IMR-90 (cell line): ENCODE data around the gene SPOCK3. TPM values are rescaled to one million over a fixed set of nuclear protein-coding genes. Genes with fewer than 3 reads are reported as not detected.

ENCODE experiments used
- ATAC-seq: fragments of 200-7000 bp; cut with Tn5 transposase; 2 replicates; pipeline ENCODE4 v1.9.1; 2020; ENCODE audit warnings: low read depth, mild to moderate bottlenecking, moderate library complexity
- BruUV-seq: library from RNA; stranded (reverse); fragments of 400-500 nt; replicated peaks from 2 replicates; lab custom pipeline; 2021; lab: Mats Ljungman, UMichigan
- CTCF ChIA-PET: fragments of 300-600 bp; formaldehyde crosslinking; extraction: SDS; loops from one replicate; lab custom pipeline; 2021; ENCODE audit warnings: antibody characterized with exemption; lab: Yijun Ruan, JAX
- POLR2A ChIA-PET: fragments of 300-600 bp; sonication (Branson Sonifier 250); formaldehyde crosslinking; loops from one replicate; lab custom pipeline; 2022; ENCODE audit warnings: antibody characterized with exemption; ENCODE audit not compliant: unreplicated experiment; lab: Charles Lee
- DNase-seq: peaks from one replicate; pipeline ENCODE4 v3.0.0; 2013
- H2AFZ ChIP-seq: replicated peaks from 2 replicates; pipeline ENCODE3; 2013; ENCODE audit warnings: low read length, mild to moderate bottlenecking; ENCODE audit not compliant: poor library complexity
- H2AK5ac ChIP-seq: 2 replicates; pipeline ENCODE4 v1.6.1; 2013; ENCODE audit warnings: low read depth, low read length, inconsistent platforms
- H2AK9ac ChIP-seq: replicated peaks from 2 replicates; pipeline ENCODE3; 2013; ENCODE audit warnings: mild to moderate bottlenecking, low read depth, low read length, moderate library complexity; ENCODE audit not compliant: poor library complexity
- H2BK120ac ChIP-seq: 2 replicates; pipeline ENCODE4 v1.6.1; 2013; ENCODE audit warnings: low read depth, low read length, inconsistent platforms
- H2BK15ac ChIP-seq: 3 replicates; pipeline ENCODE4 v1.6.1; 2013; ENCODE audit warnings: low read depth, low read length, inconsistent platforms
- H2BK20ac ChIP-seq: 2 replicates; pipeline ENCODE4 v1.6.1; 2013; ENCODE audit warnings: low read depth, mild to moderate bottlenecking, inconsistent platforms, low read length, moderate library complexity
- H2BK5ac ChIP-seq: 2 replicates; pipeline ENCODE4 v1.6.1; 2013; ENCODE audit warnings: mild to moderate bottlenecking, low read depth, low read length, inconsistent platforms; ENCODE audit not compliant: poor library complexity, severe bottlenecking
- H3K14ac ChIP-seq: replicated peaks from 2 replicates; pipeline ENCODE4 v1.6.1; 2013; ENCODE audit warnings: low read depth, low read length, inconsistent platforms
- H3K18ac ChIP-seq: 2 replicates; pipeline ENCODE4 v1.6.1; 2013; ENCODE audit warnings: low read depth, low read length, control low read depth
- H3K23ac ChIP-seq: 2 replicates; pipeline ENCODE4 v1.6.1; 2013; ENCODE audit warnings: low read depth, low read length, inconsistent platforms
- H3K27ac ChIP-seq: 2 replicates; pipeline ENCODE4 v1.5.1; 2013; ENCODE audit warnings: mild to moderate bottlenecking, control low read depth, low read length; ENCODE audit not compliant: insufficient read depth
- H3K27me3 ChIP-seq: 2 replicates; pipeline ENCODE4 v1.6.1; 2013; ENCODE audit warnings: low read length; ENCODE audit not compliant: control insufficient read depth, insufficient read depth
- H3K36me3 ChIP-seq: 2 replicates; pipeline ENCODE4 v1.6.1; 2013; ENCODE audit warnings: low read length, mixed read lengths; ENCODE audit not compliant: control insufficient read depth, insufficient read depth
- H3K4ac ChIP-seq: 2 replicates; pipeline ENCODE4 v1.6.1; 2013; ENCODE audit warnings: low read depth, low read length, inconsistent platforms
- H3K4me1 ChIP-seq: 2 replicates; pipeline ENCODE4 v1.6.1; 2013; ENCODE audit warnings: low read length, mixed read lengths; ENCODE audit not compliant: control insufficient read depth, insufficient read depth
- H3K4me2 ChIP-seq: 2 replicates; pipeline ENCODE4 v1.6.1; 2013; ENCODE audit warnings: low read depth, mild to moderate bottlenecking, control low read depth, low read length, moderate library complexity
- H3K4me3 ChIP-seq: 2 replicates; pipeline ENCODE4 v1.5.1; 2013; ENCODE audit warnings: low read depth, mild to moderate bottlenecking, control low read depth, low read length, moderate library complexity; ENCODE audit not compliant: insufficient read depth
- H3K56ac ChIP-seq: 2 replicates; pipeline ENCODE4 v1.6.1; 2013; ENCODE audit warnings: low read length, inconsistent platforms; ENCODE audit not compliant: insufficient read depth; ENCODE audit errors: extremely low read depth
- H3K79me1 ChIP-seq, 2 experiments: 2 replicates each; pipeline ENCODE4 v1.6.1; 2013; ENCODE audit warnings: low read length in 2 of 2, inconsistent platforms in 1 of 2, low read depth in 1 of 2
- H3K9ac ChIP-seq: 2 replicates; pipeline ENCODE4 v1.6.1; 2013; ENCODE audit warnings: low read depth, low read length, control low read depth
- H3K9me1 ChIP-seq: 2 replicates; pipeline ENCODE4 v1.6.1; 2013; ENCODE audit warnings: low read length, inconsistent platforms; ENCODE audit not compliant: insufficient read depth
- H3K9me3 ChIP-seq: 2 replicates; pipeline ENCODE4 v1.6.1; 2013; ENCODE audit warnings: low read length; ENCODE audit not compliant: control insufficient read depth, insufficient read depth
- H4K20me1 ChIP-seq: 2 replicates; pipeline ENCODE4 v1.6.1; 2013; ENCODE audit warnings: low read length, inconsistent platforms; ENCODE audit not compliant: insufficient read depth
- H4K5ac ChIP-seq: 2 replicates; pipeline ENCODE4 v1.6.1; 2013; ENCODE audit warnings: mild to moderate bottlenecking, low read depth, low read length, control low read depth
- H4K8ac ChIP-seq, 2 experiments: 2 replicates each; pipeline ENCODE4 v1.6.1; 2013; ENCODE audit warnings: low read depth in 2 of 2, low read length in 2 of 2, control low read depth in 1 of 2, inconsistent platforms in 1 of 2
- H4K91ac ChIP-seq: 2 replicates; pipeline ENCODE4 v1.6.1; 2013; ENCODE audit warnings: low read depth, low read length, inconsistent platforms; ENCODE audit not compliant: insufficient read depth
- CEBPB ChIP-seq: IDR thresholded peaks from 2 replicates; pipeline ENCODE4 v1.6.1; 2012; ENCODE audit warnings: low read depth, low read length, improper control_type of control experiment
- CHD1 ChIP-seq: IDR thresholded peaks from 2 replicates; pipeline ENCODE4 v1.6.1; 2012; ENCODE audit warnings: low read depth, low read length, improper control_type of control experiment
- FOS ChIP-seq: fragments of 150-350 bp; IDR thresholded peaks from 2 replicates; pipeline ENCODE4 v1.6.1; 2016; ENCODE audit warnings: low read depth, low read length
- MAFK ChIP-seq: IDR thresholded peaks from 2 replicates; pipeline ENCODE4 v1.6.1; 2012; ENCODE audit warnings: low read depth, low read length, improper control_type of control experiment
- MAZ ChIP-seq: IDR thresholded peaks from 2 replicates; pipeline ENCODE4 v1.6.1; 2012; ENCODE audit warnings: low read depth, mild to moderate bottlenecking, low read length, improper control_type of control experiment, moderate library complexity, borderline replicate concordance
- MXI1 ChIP-seq: IDR thresholded peaks from 2 replicates; pipeline ENCODE4 v1.6.1; 2012; ENCODE audit warnings: low read depth, mild to moderate bottlenecking, low read length, moderate library complexity, borderline replicate concordance
- NFE2L2 ChIP-seq: fragments of 150-350 bp; IDR thresholded peaks from 2 replicates; pipeline ENCODE4 v1.6.1; 2016; ENCODE audit warnings: low read depth, mild to moderate bottlenecking, low read length
- POLR2A ChIP-seq: IDR thresholded peaks from 2 replicates; pipeline ENCODE4 v1.6.1; 2012; ENCODE audit warnings: mild to moderate bottlenecking, low read depth, low read length
- RAD21 ChIP-seq: IDR thresholded peaks from 2 replicates; pipeline ENCODE4 v1.6.1; 2012; ENCODE audit warnings: low read length, improper control_type of control experiment
- RCOR1 ChIP-seq: IDR thresholded peaks from 2 replicates; pipeline ENCODE4 v1.6.1; 2012; ENCODE audit warnings: mild to moderate bottlenecking, low read length, improper control_type of control experiment; ENCODE audit not compliant: insufficient replicate concordance
- RFX5 ChIP-seq: IDR thresholded peaks from 2 replicates; pipeline ENCODE4 v1.8.0; 2012; ENCODE audit warnings: low read depth, mild to moderate bottlenecking, low read length, moderate library complexity
- SMC3 ChIP-seq: fragments of 150-350 bp; IDR thresholded peaks from 2 replicates; pipeline ENCODE4 v1.6.1; 2016; ENCODE audit warnings: low read depth, mild to moderate bottlenecking, antibody characterized with exemption, low read length, moderate library complexity
- WGBS, 2 experiments: methylation state at CpG; one replicate each; pipeline versions ENCODE4 v1.1.5 to v1.1.7; 2013; ENCODE audit warnings: missing lambda C conversion rate in 2 of 2; ENCODE audit not compliant: insufficient read length in 1 of 2; ENCODE audit errors: extremely low coverage in 2 of 2; 5-methylcytosine and 5-hydroxymethylcytosine counted together
- dilution Hi-C: fragments of 300-500 bp; cut with HindIII; formaldehyde crosslinking; loops from one replicate; pipeline ENCODE4 v1.14.3; 2018; ENCODE audit warnings: low sequenced_read_pairs; ENCODE audit not compliant: unreplicated experiment
- in situ Hi-C: fragments of 300-500 bp; cut with MboI; formaldehyde crosslinking; loops from 3 replicates; pipeline ENCODE4 v1.14.3; 2019; ENCODE audit warnings: low sequenced_read_pairs, inconsistent platforms, mixed read lengths
- intact Hi-C: fragments of 100-400 bp; cut with micrococcal nuclease; formaldehyde crosslinking; loops from 2 replicates; pipeline ENCODE4 v1.10.0; 2022
- polyA plus RNA-seq, 3 experiments: library from polyadenylated mRNA; depleted of rRNA; stranded (reverse); fragments of >200 nt; gene quantifications; 2 replicates each; pipeline ENCODE4 v1.2.3, GENCODE V29; 2012; ENCODE audit warnings: low replicate concordance in 1 of 3
- total RNA-seq: library from RNA; depleted of rRNA; stranded (reverse); fragments of >200 nt; gene quantifications from 2 replicates; pipeline ENCODE4 v1.2.3, GENCODE V29; 2012
- TF ChIP-seq, protein P1 (sequence below): fragments of 150-350 bp; IDR thresholded peaks from 2 replicates; pipeline ENCODE4 v1.6.1; 2016; ENCODE audit warnings: low read depth, mild to moderate bottlenecking, low read length, moderate library complexity, borderline replicate concordance
- TF ChIP-seq, protein P2 (sequence below): conservative IDR thresholded peaks from 2 replicates; pipeline ENCODE4 v1.5.1; 2012; ENCODE audit warnings: mild to moderate bottlenecking, low read depth, low read length, improper control_type of control experiment

SPOCK3 gene
- total and polyA plus RNA-seq, 2 of the 4 experiments (the other 2 are of a cell fraction), result not detected

DNA sequence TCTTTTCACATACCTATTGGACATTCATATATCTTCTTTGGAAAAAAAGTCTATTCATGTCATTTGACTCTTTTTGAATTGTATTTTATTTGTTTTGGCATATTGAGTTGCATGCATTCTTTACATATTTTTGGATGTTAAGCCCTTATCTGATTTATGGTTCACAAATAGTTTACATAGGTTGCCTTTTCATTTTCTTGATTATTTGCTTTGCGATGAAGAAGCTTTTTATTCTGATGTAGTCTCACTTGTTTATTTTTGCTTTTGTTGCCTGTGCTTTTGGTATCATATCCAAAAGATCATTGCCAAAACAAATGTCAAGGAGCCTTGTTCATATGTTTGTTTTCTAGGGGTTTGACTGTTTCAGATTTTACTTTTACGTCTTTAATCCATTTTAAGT is 43.9 kb downstream of the SPOCK3 start:
- no peak overlapping the region for H3K14ac ChIP-seq
- H3K4me1 ChIP-seq, result no peaks in the 10 kb centered on the region
- no peak overlapping the region for H3K4ac ChIP-seq
- intact Hi-C loops (no loop called here), in situ Hi-C loops (no loop called here), dilution Hi-C loops (no loop called here)
- H2BK5ac ChIP-seq, result no peak overlapping the region
- H3K9me1 ChIP-seq, result no peaks in the 10 kb centered on the region
- H3K56ac ChIP-seq, result no peak overlapping the region
- H2AK9ac ChIP-seq, result no peak overlapping the region
- no peak overlapping the region for H2AK5ac ChIP-seq
- no peak for DNase-seq
- no peaks in the 10 kb centered on the region for H3K36me3 ChIP-seq
- no TSS peak for BruUV-seq
- H3K79me1 ChIP-seq, result no peaks in the 10 kb centered on the region
- H4K91ac ChIP-seq, result no peak overlapping the region
- no peak overlapping the region for H4K5ac ChIP-seq
- no peak overlapping the region for H4K8ac ChIP-seq
- no peak for TF ChIP-seq MAZ
- no peak for TF ChIP-seq MXI1
- no peak for TF ChIP-seq FOS
- no peak for TF ChIP-seq RFX5
- no peak for TF ChIP-seq RAD21
- no peak for TF ChIP-seq CEBPB
- no peak for TF ChIP-seq MAFK
- TF ChIP-seq RCOR1, result no peak
- no peak for TF ChIP-seq CHD1
- no peak for TF ChIP-seq NFE2L2
- TF ChIP-seq SMC3, result no peak
- TF ChIP-seq POLR2A, result no peak
- TF ChIP-seq, protein P1, sequence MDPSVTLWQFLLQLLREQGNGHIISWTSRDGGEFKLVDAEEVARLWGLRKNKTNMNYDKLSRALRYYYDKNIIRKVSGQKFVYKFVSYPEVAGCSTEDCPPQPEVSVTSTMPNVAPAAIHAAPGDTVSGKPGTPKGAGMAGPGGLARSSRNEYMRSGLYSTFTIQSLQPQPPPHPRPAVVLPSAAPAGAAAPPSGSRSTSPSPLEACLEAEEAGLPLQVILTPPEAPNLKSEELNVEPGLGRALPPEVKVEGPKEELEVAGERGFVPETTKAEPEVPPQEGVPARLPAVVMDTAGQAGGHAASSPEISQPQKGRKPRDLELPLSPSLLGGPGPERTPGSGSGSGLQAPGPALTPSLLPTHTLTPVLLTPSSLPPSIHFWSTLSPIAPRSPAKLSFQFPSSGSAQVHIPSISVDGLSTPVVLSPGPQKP, result no peak
- TF ChIP-seq, protein P2, sequence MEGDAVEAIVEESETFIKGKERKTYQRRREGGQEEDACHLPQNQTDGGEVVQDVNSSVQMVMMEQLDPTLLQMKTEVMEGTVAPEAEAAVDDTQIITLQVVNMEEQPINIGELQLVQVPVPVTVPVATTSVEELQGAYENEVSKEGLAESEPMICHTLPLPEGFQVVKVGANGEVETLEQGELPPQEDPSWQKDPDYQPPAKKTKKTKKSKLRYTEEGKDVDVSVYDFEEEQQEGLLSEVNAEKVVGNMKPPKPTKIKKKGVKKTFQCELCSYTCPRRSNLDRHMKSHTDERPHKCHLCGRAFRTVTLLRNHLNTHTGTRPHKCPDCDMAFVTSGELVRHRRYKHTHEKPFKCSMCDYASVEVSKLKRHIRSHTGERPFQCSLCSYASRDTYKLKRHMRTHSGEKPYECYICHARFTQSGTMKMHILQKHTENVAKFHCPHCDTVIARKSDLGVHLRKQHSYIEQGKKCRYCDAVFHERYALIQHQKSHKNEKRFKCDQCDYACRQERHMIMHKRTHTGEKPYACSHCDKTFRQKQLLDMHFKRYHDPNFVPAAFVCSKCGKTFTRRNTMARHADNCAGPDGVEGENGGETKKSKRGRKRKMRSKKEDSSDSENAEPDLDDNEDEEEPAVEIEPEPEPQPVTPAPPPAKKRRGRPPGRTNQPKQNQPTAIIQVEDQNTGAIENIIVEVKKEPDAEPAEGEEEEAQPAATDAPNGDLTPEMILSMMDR, result no peak
- H3K27ac ChIP-seq, result no peak overlapping the region
- H2AFZ ChIP-seq, result no peak overlapping the region
- no peaks in the 10 kb centered on the region for H4K20me1 ChIP-seq
- CTCF ChIA-PET, result no interaction called here
- no peak overlapping the region for H2BK120ac ChIP-seq
- no peak overlapping the region for H3K4me2 ChIP-seq
- H3K18ac ChIP-seq, result no peak overlapping the region
- no peak overlapping the region for H3K4me3 ChIP-seq
- peaks cover 9% of the 10 kb centered on the region for H3K9me3 ChIP-seq
- ATAC-seq, result no peak
- H3K9ac ChIP-seq, result no peak overlapping the region
- no peak overlapping the region for H3K23ac ChIP-seq
- no peak overlapping the region for H2BK20ac ChIP-seq
- POLR2A ChIA-PET, result no interaction called here
- no peak overlapping the region for H2BK15ac ChIP-seq
- H3K27me3 ChIP-seq, result no peaks in the 10 kb centered on the region
- no CpG with 5 or more reads among the region's 2 CpGs for WGBS, 2 experiments
